ENCODE measurements around the gene PLBD2. TPM values are rescaled to one million over a fixed set of nuclear protein-coding genes. Genes with fewer than 3 reads are reported as not detected.

PLBD2 gene
- total RNA-seq, 2 donors from 2014 or later, result 17.8 to 18.4 TPM

DNA sequence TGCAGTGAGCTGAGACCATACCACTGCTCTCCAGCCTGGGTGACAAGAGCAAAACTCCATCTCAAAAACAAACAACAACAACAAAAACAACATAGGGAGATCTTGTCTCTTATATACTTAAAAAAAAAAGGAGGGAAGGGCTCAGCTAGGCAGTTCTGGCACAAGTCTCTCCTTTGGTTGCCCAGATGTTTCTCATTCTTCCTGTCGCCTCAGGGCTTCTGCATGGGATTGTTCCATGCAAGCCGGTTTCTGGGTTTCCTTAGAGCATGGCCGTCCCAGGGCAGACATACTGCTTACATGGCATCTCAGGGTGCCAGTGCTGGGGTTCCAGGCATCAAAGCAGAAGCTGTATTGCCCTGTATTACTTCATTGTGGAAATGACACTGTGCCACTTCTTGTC lies 18.3 kb upstream of the PLBD2 start:
- TF ChIP-seq, protein P1, sequence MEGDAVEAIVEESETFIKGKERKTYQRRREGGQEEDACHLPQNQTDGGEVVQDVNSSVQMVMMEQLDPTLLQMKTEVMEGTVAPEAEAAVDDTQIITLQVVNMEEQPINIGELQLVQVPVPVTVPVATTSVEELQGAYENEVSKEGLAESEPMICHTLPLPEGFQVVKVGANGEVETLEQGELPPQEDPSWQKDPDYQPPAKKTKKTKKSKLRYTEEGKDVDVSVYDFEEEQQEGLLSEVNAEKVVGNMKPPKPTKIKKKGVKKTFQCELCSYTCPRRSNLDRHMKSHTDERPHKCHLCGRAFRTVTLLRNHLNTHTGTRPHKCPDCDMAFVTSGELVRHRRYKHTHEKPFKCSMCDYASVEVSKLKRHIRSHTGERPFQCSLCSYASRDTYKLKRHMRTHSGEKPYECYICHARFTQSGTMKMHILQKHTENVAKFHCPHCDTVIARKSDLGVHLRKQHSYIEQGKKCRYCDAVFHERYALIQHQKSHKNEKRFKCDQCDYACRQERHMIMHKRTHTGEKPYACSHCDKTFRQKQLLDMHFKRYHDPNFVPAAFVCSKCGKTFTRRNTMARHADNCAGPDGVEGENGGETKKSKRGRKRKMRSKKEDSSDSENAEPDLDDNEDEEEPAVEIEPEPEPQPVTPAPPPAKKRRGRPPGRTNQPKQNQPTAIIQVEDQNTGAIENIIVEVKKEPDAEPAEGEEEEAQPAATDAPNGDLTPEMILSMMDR (IDR thresholded peaks at IDR 0.05), result no peak
- no peak for TF ChIP-seq POLR2A (IDR thresholded peaks at IDR 0.05)
- WGBS, 2 donors, result 91 to 98% methylated on average over 3 of the region's 3 CpGs
- H3K27me3 ChIP-seq, result no peaks in the 10 kb centered on the region

DNA sequence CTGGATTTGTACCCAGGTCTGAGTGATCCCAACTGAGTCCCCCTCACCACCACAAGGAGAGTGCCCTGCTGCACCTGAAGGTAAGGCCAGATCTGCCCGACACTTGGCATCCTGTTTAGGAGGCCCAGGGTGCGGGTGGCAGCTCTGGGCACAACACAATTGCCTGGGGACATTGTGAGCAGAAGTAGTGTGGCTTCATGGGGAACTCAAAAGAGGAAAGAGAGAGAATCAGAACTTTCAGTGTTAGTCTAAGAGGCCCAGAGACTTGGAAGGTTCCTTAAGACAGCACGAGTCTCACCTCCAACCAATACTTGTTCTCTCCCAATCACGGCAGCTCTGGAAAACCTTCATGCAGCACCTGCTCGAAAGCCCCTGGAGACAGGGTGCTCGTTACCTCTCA lies 16.9 kb upstream of the PLBD2 start:
- H3K36me3 ChIP-seq (replicated peaks in 1 of 2; ENCODE audit: insufficient read depth in 1 of 2, low read depth in 2 of 2), result no peaks in the 10 kb centered on the region
- TF ChIP-seq, protein P1 (IDR thresholded peaks at IDR 0.05), result no peak
- no peak for TF ChIP-seq POLR2A (IDR thresholded peaks at IDR 0.05)
- intact Hi-C loops (cut with DNase I), result no loop called here
- DNase-seq (no peak), ATAC-seq (no peak)
- no peaks in the 10 kb centered on the region for H3K9me3 ChIP-seq
- no peaks in the 10 kb centered on the region for H3K27me3 ChIP-seq
- 74 to 88% methylated on average over 4 to 6 of the region's 6 CpGs for WGBS, 2 donors
- no peaks in the 10 kb centered on the region for H3K4me1 ChIP-seq
- H3K27ac ChIP-seq, result no peak overlapping the region
- no peak overlapping the region for H3K4me3 ChIP-seq

More for the DNA sequence above, 18.3 kb upstream of the PLBD2 start:
- Histone ChIP-seq H3K4me3 (no peak overlapping the region), H3K9me3 (no peaks in the 10 kb centered on the region), H3K4me1 (peaks cover 10% of the 10 kb centered on the region), H3K27ac (no peak overlapping the region), H3K36me3 (replicated peaks in 1 of 2; ENCODE audit: insufficient read depth in 1 of 2, low read depth in 2 of 2) (no peaks in the 10 kb centered on the region)
- intact Hi-C loops (cut with DNase I), result no loop called here
- no peak for DNase-seq
- no peak for ATAC-seq

DNA sequence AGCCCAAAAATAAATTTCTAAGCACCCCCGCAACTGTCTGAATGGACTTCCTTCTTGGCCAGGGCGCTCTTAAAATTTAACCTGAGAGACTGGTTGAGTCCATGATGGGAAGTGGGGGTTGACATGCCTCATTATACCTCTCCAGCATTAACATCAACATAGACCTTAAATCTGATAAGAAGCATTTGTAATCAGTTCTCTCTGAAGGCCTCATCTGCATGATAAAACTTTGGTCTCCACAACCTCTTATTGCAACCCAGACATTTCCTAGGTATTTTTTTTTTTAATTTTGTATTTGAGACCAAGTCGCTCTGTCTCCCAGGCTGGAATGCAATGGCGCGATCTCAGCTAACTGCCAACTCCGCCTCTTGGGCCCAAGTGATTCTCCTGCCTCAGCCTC lies 13.1 kb upstream of the PLBD2 start:
- Histone ChIP-seq H3K36me3 (replicated peaks in 1 of 2; ENCODE audit: insufficient read depth in 1 of 2, low read depth in 2 of 2) (no peaks in the 10 kb centered on the region), H3K9me3 (no peaks in the 10 kb centered on the region), H3K27me3 (no peaks in the 10 kb centered on the region), H3K4me3 (no peak overlapping the region), H3K4me1 (no peaks in the 10 kb centered on the region), H3K27ac (no peak overlapping the region)
- no peak for DNase-seq
- ATAC-seq, result no peak
- intact Hi-C loops (cut with DNase I), result no loop called here
- WGBS, 2 donors, result 92 to 96% methylated on average over 6 of the region's 6 CpGs
- TF ChIP-seq, protein P1 (IDR thresholded peaks at IDR 0.05), result no peak
- no peak for TF ChIP-seq POLR2A (IDR thresholded peaks at IDR 0.05)

DNA sequence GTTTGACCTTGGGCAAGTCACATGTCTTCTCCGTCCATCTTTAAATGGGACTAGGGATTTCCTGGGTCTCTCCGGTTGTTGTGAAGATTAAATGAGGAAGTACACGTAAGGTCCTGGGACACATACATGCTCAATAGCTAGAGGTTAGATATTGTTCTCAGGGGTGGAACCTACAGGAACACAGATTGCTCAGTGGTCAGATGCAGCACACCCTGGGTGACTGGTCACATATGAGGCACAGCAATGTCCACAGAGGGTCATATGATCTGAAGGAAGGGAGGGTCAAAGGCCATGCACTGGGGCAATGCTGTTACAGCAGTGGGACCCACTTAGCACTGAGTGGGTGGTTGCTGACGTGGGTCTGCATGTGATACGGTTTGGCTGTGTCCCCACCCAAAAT lies 12.0 kb upstream of the PLBD2 start:
- H3K9me3 ChIP-seq, result no peaks in the 10 kb centered on the region
- no peaks in the 10 kb centered on the region for H3K36me3 ChIP-seq (replicated peaks in 1 of 2; ENCODE audit: insufficient read depth in 1 of 2, low read depth in 2 of 2)
- no peak overlapping the region for H3K27ac ChIP-seq
- TF ChIP-seq POLR2A (IDR thresholded peaks at IDR 0.05), result no peak
- no peaks in the 10 kb centered on the region for H3K4me1 ChIP-seq
- ATAC-seq (no peak), DNase-seq (no peak)
- H3K4me3 ChIP-seq, result no peak overlapping the region
- intact Hi-C loops (cut with DNase I), result no loop called here
- H3K27me3 ChIP-seq, result no peaks in the 10 kb centered on the region
- WGBS, 2 donors, result 80 to 90% methylated on average over 4 to 5 of the region's 5 CpGs

DNA sequence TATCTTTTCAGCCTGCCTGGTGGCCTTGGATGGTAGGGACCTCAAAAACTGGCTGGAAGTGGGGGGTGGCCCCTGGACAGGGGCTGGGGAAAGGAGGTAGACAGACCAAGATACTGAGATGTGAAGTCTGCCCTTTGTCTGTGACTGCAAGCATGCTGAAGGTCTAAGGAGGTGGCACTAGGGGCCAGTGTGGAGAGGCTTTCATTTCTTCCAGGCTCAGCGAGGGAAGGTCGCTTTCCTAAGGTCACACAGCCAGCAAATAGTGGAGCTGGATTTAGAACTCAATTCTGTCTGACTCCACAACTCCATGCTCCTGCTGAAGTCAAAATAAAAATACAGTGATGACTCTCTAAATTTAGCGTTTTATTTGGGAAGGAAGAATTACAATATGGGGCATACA lies 11.3 kb upstream of the PLBD2 start:
- H3K27me3 ChIP-seq, result no peaks in the 10 kb centered on the region
- WGBS, 2 donors, result 86 to 92% methylated on average over 3 of the region's 3 CpGs

More for the DNA sequence above, 11.3 kb upstream of the PLBD2 start:
- TF ChIP-seq, protein P1 (IDR thresholded peaks at IDR 0.05), result no peak
- no peak for TF ChIP-seq POLR2A (IDR thresholded peaks at IDR 0.05)
- Histone ChIP-seq H3K4me3 (no peak overlapping the region), H3K27ac (no peak overlapping the region), H3K36me3 (replicated peaks in 1 of 2; ENCODE audit: insufficient read depth in 1 of 2, low read depth in 2 of 2) (no peaks in the 10 kb centered on the region), H3K4me1 (no peaks in the 10 kb centered on the region), H3K9me3 (no peaks in the 10 kb centered on the region)
- DNase-seq, result no peak
- ATAC-seq, result no peak
- intact Hi-C loops (cut with DNase I), result no loop called here

All from body of pancreas (tissue), 4 donors.